ENCODE data around the gene LRP4. TPM values are rescaled to one million over a fixed set of nuclear protein-coding genes. Genes with fewer than 3 reads are reported as not detected.

LRP4 gene
- total RNA-seq, 1 experiment from 2014 or later = 11.6 TPM

GRCh38 chr11:46917109-46917761, 1.1 kb downstream of the LRP4 start:
- H2BK120ac ChIP-seq (ENCODE audit: low read depth, low read length, poor library complexity, severe bottlenecking) = no peak overlapping the region
- H2AK5ac ChIP-seq (ENCODE audit: insufficient read length, low read length) = no peak overlapping the region
- H2BK5ac ChIP-seq (ENCODE audit: insufficient read length, low read length) = no peak overlapping the region
- no peak overlapping the region for H2BK15ac ChIP-seq (ENCODE audit: low read depth, low read length)
- H2AFZ ChIP-seq (ENCODE audit: low read length) = no peak overlapping the region
- H3K4me1 Mint-ChIP-seq = peaks cover 58 to 61% of the 10 kb centered on the region in 2 experiments
- peaks cover 42% of the 10 kb centered on the region for H3K27me3 Mint-ChIP-seq (ENCODE audit: low read depth)
- H3K79me2 ChIP-seq (ENCODE audit: insufficient read depth, low read length) = peaks cover 3% of the 10 kb centered on the region; the same call in 1 of the 2 replicates
- no peaks in the 10 kb centered on the region for H3K79me1 ChIP-seq (ENCODE audit: insufficient read depth, low read depth, low read length, poor library complexity, severe bottlenecking)
- H4K5ac ChIP-seq (ENCODE audit: insufficient read length, low read depth, low read length) = no peak overlapping the region
- no peak overlapping the region for H4K8ac ChIP-seq (replicated peaks; ENCODE audit: insufficient read length, low read depth, low read length)
- DNase-seq = no peak
- H3T11ph ChIP-seq (ENCODE audit: low read length) = no peak overlapping the region
- no peak overlapping the region for H3K23ac ChIP-seq (ENCODE audit: insufficient read length, low read depth, low read length)
- peak overlapping the region; percentile 79 to 97 for H3K4me3 Mint-ChIP-seq
- H2BK20ac ChIP-seq (ENCODE audit: low read depth, low read length, poor library complexity, severe bottlenecking) = no peak overlapping the region
- no peaks in the 10 kb centered on the region for H3K9me3 ChIP-seq (ENCODE audit: control insufficient read depth, low read depth, low read length)
- no peaks in the 10 kb centered on the region for H4K20me1 ChIP-seq (ENCODE audit: control insufficient read depth, insufficient read depth, insufficient read length)
- TF ChIP-seq, protein P1, sequence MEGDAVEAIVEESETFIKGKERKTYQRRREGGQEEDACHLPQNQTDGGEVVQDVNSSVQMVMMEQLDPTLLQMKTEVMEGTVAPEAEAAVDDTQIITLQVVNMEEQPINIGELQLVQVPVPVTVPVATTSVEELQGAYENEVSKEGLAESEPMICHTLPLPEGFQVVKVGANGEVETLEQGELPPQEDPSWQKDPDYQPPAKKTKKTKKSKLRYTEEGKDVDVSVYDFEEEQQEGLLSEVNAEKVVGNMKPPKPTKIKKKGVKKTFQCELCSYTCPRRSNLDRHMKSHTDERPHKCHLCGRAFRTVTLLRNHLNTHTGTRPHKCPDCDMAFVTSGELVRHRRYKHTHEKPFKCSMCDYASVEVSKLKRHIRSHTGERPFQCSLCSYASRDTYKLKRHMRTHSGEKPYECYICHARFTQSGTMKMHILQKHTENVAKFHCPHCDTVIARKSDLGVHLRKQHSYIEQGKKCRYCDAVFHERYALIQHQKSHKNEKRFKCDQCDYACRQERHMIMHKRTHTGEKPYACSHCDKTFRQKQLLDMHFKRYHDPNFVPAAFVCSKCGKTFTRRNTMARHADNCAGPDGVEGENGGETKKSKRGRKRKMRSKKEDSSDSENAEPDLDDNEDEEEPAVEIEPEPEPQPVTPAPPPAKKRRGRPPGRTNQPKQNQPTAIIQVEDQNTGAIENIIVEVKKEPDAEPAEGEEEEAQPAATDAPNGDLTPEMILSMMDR (conservative IDR thresholded peaks at IDR 0.05) = no peak
- no peak overlapping the region for H3K27ac ChIP-seq (ENCODE audit: insufficient read length, low read depth, low read length)
- no peak overlapping the region for H2BK12ac ChIP-seq (ENCODE audit: insufficient read length, low read depth, low read length)
- H3K23me2 ChIP-seq (ENCODE audit: insufficient read length, low read depth, low read length, poor library complexity, severe bottlenecking) = peaks cover 24% of the 10 kb centered on the region
- no CpG with 5 or more reads among the region's 31 CpGs for WGBS (ENCODE audit: extremely low coverage, insufficient read length, low lambda C conversion rate)
- H3K4me1 ChIP-seq (ENCODE audit: insufficient read depth, low read length) = peaks cover 8% of the 10 kb centered on the region; the same call in 1 of the 2 replicates
- no peak overlapping the region for H3K18ac ChIP-seq (ENCODE audit: insufficient read length, low read depth, low read length)
- H3K56ac ChIP-seq (ENCODE audit: insufficient read length, low read depth, low read length) = no peak overlapping the region
- H3K14ac ChIP-seq (ENCODE audit: insufficient read depth, low read length) = peak overlapping the region; percentile 50; the same call in 1 of the 2 replicates
- peaks cover 2 to 4% (median 4%) of the 10 kb centered on the region in 3 experiments; a peak in 4 of 7 replicates for H3K36me3 Mint-ChIP-seq (ENCODE audit: insufficient read depth in 1 of 3, low read depth in 3 of 3)
- H3K27me3 ChIP-seq (ENCODE audit: insufficient read depth, low read length) = no peaks in the 10 kb centered on the region; the same call in 1 of the 2 replicates
- H3K4ac ChIP-seq (ENCODE audit: low read depth, low read length) = no peak overlapping the region
- H4K91ac ChIP-seq (ENCODE audit: insufficient read length, low read depth, low read length) = no peak overlapping the region
- no peaks in the 10 kb centered on the region; a peak in 1 of 5 replicates for H3K9me3 Mint-ChIP-seq
- H3K4me2 ChIP-seq (ENCODE audit: insufficient read depth, insufficient read length, low read length) = peak overlapping the region; percentile 91
- H3K27ac Mint-ChIP-seq = peak overlapping the region in 1 of 3 experiments; percentile 84; a peak in 2 of 7 replicates
- H3K9ac ChIP-seq (ENCODE audit: extremely low read depth, insufficient read length, low read length) = peak overlapping the region; percentile 35
